HG03378 (cell line): ENCODE results near the gene RIPOR2.
A peak's percentile ranks its signal among the peaks of the same experiment; 100 is the strongest.

Source experiments
- ATAC-seq: cut with Tn5 transposase; IDR thresholded peaks from one replicate; pipeline ENCODE4 v1.9.1; 2021; ENCODE audit warnings: mild to moderate bottlenecking, moderate library complexity; ENCODE audit not compliant: unreplicated experiment

Gene RIPOR2, protein sequence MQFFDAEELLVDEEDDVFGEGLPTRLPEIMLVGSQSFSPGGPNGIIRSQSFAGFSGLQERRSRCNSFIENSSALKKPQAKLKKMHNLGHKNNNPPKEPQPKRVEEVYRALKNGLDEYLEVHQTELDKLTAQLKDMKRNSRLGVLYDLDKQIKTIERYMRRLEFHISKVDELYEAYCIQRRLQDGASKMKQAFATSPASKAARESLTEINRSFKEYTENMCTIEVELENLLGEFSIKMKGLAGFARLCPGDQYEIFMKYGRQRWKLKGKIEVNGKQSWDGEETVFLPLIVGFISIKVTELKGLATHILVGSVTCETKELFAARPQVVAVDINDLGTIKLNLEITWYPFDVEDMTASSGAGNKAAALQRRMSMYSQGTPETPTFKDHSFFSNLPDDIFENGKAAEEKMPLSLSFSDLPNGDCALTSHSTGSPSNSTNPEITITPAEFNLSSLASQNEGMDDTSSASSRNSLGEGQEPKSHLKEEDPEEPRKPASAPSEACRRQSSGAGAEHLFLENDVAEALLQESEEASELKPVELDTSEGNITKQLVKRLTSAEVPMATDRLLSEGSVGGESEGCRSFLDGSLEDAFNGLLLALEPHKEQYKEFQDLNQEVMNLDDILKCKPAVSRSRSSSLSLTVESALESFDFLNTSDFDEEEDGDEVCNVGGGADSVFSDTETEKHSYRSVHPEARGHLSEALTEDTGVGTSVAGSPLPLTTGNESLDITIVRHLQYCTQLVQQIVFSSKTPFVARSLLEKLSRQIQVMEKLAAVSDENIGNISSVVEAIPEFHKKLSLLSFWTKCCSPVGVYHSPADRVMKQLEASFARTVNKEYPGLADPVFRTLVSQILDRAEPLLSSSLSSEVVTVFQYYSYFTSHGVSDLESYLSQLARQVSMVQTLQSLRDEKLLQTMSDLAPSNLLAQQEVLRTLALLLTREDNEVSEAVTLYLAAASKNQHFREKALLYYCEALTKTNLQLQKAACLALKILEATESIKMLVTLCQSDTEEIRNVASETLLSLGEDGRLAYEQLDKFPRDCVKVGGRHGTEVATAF

DNA sequence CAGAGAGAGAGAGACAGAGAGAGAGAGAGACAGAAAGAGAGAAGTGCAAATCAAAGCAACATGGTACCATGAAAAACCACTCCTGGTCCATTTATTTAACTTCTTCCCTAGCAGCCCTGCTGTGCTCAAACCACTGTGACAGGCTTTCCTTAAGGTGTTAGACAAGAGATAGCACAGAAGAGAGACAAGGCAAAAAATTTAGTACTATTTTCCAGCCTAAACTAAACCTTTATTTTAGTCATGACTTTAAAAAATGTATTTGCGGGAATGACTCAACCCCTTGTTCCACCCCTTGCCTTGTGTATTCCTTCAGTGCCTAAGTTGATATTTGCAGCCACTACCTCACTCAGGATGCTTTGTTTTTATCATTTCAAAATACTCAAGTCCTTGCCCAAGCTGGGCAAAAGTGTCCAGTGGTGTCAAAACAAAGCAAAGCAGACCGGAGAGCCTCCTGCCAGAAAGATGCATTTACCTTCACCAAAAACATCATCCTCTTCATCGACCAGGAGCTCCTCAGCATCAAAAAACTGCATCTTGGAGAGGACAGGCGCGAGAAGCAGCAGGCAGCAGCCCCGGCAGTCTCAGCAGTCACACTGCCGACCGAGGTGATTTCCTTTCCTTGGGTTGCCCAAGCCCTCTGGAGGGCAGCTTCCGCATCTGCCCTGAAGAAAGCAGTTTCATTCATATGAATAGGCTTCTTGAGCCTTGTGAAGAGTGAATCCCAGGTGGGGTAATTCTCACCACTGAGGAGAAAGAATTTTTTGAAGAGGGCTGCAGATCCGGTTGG is at the start of gene RIPOR2:
Gene RIPOR2 (minus strand): TSS at position 595 of the 787 bp plus-strand sequence. CDS start 62 bp downstream, at position 533.
- ATAC-seq, result peak; percentile 34

DNA sequence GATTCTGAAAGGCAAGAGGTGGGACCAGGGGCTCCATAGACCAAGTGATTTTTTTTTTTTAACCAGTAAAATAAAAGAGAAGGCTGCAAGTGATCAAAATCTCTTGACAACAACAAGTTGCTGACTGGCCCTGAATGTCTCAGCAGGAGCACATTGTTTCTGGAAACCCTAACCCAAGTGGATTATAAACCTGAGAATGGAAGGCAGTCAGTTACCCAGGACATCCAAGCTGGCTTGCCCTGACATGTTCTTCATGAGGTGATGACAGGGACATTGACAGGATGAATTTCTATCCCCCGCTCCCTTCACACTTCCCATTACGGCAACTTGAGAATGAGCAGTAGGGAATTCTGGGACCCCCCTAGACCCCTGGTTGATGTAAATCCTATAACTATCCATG is 49.6 kb upstream of the RIPOR2 start:
- no peak for ATAC-seq

DNA sequence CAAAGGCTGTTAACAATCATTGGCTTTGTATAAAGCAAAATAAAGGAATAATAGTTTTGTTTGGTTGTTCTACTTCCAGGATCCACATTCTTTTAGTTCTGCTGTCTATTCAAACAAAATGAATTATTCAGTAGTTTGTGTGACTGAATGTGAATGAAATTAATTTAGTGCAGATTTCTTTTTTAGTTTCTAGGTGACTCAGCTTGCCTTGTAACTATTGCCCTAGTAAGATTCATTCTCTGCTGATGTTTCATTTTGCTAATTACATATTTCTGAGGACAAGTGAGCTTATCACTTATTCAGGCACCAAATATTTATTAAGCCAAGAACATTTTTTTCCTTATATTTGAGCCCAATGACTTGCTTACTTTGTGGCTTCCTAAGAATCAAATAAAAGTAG is 46.5 kb upstream of the RIPOR2 start:
- ATAC-seq, result no peak

DNA sequence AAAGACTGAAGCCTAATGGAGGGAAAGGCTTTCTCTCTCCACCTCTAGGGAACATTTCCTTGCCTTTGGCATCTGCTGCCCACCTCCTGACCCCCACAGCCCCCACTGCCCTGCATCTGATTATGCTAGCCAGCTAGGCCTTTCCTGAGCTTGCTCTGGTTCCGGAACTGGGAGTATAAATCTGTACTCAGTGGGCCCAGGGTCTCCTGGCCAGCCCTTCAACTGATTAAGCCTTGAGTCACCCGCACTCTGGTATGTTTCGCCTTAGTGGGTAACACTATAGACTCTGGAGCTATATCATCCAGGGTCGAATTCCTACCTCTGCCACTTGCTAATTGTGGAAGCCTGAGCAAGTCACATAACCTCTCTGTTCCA is 45.6 kb upstream of the RIPOR2 start:
- no peak for ATAC-seq

DNA sequence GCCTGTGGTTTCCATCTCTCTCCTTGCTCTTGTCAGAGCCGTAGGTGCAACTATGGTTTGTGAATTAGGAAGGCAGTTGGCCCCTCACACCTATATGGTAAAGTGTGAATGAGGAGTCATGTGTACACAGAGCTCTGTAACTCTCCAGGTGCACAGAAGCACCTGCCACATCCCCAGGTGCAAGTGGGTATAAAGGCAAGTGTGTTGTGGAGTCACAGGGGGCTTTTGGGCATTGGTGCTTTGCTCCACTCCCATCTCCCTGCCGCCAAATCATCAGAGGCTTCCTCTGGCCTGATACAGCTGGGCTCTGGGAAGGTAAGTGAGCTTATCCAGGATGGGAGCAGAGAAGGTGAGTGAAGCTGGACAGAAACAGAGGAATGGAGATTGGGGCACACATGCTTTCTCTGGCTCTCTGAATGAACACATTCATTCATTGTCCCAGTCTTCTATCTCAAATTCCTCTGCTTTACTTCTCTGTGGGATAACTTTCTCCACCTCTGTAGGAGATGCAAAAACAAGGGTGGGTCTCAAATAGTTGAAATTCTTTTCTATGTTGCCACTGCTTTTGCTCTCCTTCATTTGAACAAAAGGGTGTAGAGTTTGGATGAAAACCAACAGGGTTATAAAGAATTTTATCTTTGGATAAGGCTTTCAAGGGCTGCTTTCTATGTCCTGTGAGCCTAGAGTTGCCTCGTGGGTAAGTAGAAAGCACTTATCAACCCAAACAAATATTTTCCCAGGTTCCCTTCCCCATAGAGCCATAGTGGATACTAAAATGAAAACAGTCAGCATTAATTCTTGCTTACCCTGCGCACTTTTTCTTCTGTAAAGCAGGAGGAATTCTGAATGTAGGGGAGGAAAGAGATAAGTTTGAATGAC is 45.0 kb upstream of the RIPOR2 start:
- no peak for ATAC-seq

DNA sequence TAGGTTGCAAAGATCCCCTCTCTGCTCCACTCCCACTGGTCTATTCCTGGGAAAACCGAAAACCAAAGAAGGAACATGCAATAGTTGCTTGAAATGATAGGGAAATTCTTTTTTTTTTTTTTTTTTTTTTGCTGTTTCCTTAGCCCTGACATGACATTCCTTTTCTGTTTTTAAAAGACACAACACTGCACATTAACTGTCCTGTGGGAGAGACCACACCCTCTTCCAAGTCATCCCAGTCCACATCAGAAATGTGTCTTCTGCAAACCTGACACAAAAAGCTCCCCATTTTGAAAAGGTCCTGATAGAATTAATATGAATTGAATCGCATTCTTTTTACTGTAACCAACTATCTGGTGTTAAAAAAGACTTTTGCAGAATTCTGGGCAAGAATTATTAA is 43.4 kb upstream of the RIPOR2 start:
- no peak for ATAC-seq

DNA sequence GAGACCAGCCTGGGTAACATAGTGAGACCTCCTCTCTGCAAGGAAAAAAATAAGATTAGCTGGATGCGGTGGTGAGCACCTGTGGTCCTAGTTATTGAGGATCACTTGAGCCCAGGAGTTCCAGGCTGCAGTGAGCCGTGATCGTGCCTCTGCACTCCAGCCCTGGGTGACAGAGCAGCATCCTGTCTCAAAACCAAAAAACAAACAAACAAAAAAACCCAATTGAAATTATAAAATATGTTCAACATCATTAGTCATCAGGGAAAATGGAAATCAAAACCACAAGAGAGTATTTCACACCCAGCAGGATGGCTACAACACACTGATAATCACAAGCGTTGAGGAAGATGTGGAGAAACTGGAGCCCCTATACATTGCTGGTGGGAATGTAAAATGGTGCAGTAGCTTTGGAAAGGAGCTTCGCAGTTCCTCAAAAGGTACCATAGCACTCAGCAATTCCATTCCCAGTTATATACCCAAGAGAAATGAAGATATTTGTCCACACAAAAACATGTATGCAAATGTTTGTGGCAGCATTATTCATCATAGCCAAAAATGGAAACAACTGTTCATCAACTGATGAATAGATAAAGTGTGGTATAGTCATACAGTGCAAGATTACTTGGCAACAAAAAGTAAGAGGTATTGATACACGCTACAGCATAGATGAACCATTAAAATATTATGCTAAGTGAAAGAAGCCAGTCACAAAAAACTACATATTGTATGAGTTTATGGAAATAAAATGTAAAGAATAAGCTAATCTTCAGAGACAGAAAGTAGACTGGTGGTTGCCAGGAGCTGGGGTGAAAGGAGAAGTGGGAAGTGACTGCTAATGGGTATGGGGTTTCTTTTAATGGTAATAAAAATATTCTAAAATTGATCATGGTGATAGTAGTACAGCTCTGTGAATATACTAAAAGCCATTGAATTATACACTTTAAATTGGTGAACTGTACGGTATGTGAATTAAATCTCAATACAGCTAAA is 38.7 kb upstream of the RIPOR2 start:
- ATAC-seq, result peak; percentile 97

DNA sequence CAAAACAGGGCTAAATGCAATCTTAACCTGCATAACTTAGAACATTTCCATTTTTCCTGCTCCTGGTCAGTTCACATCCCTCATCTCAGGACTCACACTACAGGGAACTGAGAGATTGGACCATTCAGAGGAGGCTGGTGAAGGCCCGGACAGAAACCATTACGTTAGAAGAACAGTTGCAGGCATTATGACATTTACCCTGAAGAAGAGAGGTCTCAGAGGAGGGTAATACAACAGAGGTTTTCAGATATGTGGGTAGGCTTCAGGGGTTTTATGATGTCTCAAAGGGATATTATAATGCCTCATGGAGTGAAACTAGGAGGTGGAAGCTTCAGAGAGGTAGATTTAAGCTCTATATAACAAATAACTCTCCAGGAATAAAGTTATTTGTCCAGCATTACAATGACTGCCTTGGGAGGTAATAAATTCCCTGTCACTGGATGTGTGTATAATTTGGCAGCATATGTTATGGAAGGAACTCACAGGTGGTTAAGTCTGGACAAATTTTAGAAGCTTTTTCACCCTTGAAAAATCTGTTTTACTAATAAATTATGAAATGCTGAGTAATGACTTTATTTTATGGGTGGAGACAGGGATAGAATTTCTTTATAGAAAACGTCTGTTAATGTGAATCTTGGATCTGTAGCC is 36.7 kb upstream of the RIPOR2 start:
- no peak for ATAC-seq

DNA sequence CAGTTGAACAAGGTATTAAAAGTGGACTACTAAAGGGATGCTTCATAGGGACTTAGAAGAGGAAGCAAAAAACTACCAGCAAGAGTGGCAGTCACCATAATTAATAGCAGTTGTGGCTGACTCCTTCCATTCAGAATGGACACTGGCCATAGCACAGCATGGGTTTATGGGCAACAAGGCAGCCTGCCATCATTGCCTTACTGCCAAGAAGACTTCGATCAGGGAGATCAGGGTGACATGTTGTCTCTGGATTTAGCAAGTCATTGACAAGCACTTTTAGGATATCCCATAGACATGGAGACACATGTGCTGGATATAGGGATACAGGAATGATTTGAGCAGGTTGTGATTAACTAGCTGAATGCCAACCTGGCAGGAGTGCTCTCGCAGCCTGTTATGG is 35.3 kb upstream of the RIPOR2 start:
- ATAC-seq, result no peak

DNA sequence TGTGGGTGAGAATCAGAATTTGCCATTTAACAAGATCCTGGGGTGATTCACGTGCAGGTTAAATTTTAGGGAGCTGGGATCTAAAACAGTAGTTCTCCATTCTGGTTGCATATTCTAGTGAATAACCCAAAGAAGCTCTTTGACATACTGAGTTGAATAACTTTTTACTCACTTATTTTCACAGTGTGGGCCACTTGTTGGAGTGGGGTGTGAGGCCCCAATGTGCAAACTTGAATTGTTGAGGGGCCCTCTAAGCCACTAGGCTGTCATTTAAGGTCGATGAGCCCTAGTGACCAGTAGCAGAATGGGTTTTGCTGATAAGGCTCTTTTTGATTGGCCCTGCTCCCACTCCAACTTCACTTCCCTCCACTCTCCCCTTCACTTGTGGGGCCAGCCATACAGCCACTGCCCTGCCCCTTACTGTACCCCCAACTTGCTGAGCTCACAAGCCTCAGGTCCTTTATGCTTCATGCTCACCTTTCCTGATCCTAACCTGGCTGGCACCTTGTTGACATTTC is 33.6 kb upstream of the RIPOR2 start:
- no peak for ATAC-seq

DNA sequence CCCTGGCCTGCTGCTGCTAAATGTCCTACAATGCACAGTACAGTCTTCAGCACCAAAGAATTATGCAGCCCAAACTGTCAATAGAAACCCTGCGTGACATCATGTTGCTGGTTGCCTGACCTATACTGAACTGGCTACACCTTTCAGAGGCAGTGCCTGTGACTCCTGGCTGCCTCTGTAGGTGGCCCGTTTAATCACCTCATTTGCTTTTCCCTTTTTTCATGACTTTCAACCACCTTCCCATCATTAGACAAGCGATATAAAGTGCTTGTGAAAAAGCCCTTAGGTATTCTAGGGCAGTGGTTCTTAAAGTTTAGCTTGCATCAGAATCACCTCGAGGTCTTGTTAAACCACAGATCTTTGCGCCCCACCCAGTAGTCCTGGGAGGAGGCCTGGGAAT is 33.0 kb upstream of the RIPOR2 start:
- no peak for ATAC-seq

DNA sequence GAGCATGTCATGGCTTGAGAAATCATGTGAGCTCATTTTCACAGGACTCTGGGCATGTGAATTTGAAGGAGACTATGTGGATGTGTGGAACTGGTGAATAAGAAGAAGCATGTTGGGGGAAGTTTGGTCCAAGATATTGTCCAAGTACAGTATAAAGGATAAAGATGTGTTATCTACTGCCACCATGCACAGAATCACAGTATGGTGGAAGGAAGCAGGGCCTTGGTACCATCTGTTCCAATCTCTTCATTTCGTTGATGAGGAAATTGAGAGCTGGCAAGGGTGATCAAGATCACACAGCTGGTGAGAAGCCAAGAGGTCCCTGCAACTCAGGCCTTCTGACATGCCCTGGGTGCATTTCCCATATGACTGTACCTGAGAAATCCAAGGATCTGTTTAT is 31.5 kb upstream of the RIPOR2 start:
- no peak for ATAC-seq

DNA sequence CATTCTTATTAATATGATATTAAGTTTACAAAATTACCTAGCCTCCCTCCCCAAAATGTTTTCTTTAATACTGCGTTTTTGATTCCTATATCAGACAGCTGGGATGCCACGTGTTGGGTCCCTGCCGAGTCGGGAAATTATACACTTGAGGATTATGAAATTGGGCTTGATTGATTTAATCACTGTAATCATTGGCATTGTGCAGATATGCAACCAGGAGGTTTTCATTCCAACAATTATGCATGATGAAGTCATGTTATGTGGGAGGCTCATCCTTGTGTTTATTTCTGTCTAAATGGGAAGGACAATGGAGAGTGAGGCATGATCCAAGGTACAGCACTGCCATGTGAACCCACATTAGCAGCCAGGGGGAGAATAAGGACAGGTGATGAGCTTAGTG is 30.6 kb upstream of the RIPOR2 start:
- ATAC-seq, result no peak

DNA sequence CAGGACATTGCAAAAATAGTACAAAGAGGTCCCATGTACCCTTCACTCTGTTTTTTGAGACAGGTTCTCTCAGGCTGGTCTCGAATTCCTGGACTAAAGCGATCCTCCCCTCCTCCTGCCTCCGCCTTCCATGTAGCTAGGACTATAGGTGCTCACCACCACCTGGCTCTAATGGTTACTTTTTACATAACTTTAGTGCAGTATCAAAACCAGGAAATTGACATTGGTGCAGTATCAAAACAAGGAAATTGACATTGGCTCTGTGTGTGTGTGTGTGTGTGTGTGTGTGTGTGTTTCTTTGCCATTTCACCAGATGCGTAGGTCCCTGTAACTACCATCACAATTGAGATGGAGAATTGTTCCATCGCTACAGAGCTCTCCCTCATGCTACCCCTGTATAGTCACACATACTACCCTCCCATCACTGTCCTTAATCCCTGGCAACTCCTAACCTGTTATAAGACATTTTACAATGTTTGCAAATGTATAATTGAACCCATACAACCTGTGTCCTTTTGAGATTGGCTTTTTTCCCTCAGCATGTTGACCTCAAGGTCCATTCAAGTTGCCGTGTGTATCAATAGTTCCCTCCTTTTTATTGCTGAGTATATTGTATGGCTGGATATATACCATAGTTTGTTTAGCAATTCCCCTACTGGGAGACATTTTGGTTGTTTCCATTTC is 28.3 kb upstream of the RIPOR2 start:
- ATAC-seq, result no peak

DNA sequence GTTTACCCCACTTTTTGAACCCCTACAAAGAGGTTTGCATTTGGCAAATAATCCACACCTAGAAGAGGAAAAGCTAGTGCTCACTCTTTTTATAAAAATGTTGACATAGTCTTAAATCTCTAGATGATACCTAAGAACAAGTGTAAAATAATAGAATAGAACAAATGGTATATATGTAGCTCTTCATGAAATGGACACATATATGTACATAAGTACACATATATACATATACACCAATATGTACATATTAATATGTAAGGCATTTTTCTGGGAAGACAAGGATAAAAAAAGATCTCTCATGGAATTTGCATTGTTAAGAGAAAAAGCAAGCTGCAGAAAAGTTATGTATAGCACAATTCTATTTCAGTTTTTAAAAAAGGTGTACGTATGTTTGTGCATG is 27.6 kb upstream of the RIPOR2 start:
- no peak for ATAC-seq

DNA sequence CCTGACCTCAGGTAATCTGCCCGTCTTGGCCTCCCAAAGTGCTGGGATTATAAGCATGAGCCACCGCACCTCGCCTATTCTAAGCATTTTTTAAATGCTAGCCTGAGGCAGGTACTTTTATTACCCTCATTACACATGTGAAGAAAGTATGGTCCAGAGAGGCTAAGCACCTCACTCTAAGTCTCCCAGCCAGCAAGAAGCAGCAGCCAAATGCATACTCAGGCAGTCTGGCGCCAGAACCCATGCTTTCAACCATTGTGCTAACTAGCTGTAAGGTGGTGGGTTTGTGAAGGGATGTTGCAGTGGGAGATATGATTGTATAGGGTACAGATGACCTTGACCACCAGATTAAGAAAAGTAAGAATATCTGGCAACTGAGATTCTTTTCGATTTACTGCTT is 26.1 kb upstream of the RIPOR2 start:
- ATAC-seq, result no peak

DNA sequence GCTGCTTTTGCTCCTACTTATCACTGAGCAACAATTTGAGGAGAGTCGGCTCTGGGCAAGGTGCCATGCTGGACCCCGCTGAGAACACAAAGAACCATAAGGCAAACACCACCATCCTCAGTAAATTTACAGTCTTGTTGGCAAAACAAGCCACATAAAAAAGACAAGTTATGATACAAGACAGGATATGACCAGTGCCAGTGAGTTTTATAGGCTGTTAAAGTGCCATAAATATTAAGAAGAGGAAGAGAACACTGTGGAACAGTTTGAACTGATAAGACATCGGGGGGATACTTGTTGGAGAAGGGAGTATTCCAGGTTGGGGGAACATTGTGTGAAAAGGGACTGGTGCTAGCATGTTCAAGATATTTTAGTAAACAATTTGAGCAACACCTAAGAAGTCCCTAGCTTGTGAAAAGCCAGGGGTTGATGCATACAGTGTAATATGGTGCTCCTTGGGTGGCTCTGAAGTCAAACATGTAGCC is 25.3 kb upstream of the RIPOR2 start:
- ATAC-seq, result no peak
